OCI-LY3 (cell line): ENCODE measurements around the gene PTPRN2.

Experiments
- CTCF ChIP-seq: fragments of 200-600, 300-600 bp; sonication (generic); IDR thresholded peaks from 2 replicates; pipeline ENCODE4 v1.5.1; 2014; ENCODE audit warnings: antibody characterized with exemption, low read length, low read depth
- EZH2phosphoT487 ChIP-seq: fragments of 200-600 bp; shearing (Covaris generic); IDR thresholded peaks from 2 replicates; pipeline ENCODE4 v1.6.1; 2018; ENCODE audit warnings: antibody characterized with exemption, mixed run types, low read depth

GRCh38 chr7:157493776-157494175 is 1093.8 kb downstream of the PTPRN2 start:
- no peak for TF ChIP-seq CTCF
- TF ChIP-seq EZH2phosphoT487: no peak
